GM23248 (cell line): ENCODE results near the gene ACSS2.

Source experiments
- EZH2 ChIP-seq: fragments of 200-600 bp; sonication (generic); IDR thresholded peaks from 2 replicates; pipeline ENCODE4 v1.6.1; 2018; ENCODE audit warnings: antibody characterized with exemption, mild to moderate bottlenecking; ENCODE audit not compliant: insufficient read depth, poor library complexity, severe bottlenecking
- EZH2phosphoT487 ChIP-seq: fragments of 200-600 bp; sonication (generic); IDR thresholded peaks from 2 replicates; pipeline ENCODE4 v1.6.1; 2018; ENCODE audit warnings: antibody characterized with exemption, moderate library complexity, mild to moderate bottlenecking, low read depth; ENCODE audit not compliant: insufficient read depth

GRCh38 chr20:34952671-34953070 lies 76.3 kb downstream of the ACSS2 start:
- TF ChIP-seq EZH2, result no peak
- no peak for TF ChIP-seq EZH2phosphoT487
